Neural progenitor cell (in vitro differentiated cells): ENCODE measurements around the gene ROMO1. TPM values are rescaled to one million over a fixed set of nuclear protein-coding genes. Genes with fewer than 3 reads are reported as not detected.

Experiments
- DNase-seq: peaks from one replicate; pipeline ENCODE4 v3.0.0-alpha.2; 2016; ENCODE audit warnings: low spot score
- H2AFZ ChIP-seq: fragments of 200-600 bp; sonication (generic); replicated peaks from 2 replicates; pipeline ENCODE4 v1.6.1; 2016; ENCODE audit warnings: antibody characterized with exemption
- H3F3A ChIP-seq: fragments of 200-600 bp; sonication (generic); 2 replicates; pipeline ENCODE4 v1.6.1; 2016; ENCODE audit warnings: antibody characterized with exemption, low read depth
- H3K27ac ChIP-seq: fragments of 200-600 bp; sonication (generic); 2 replicates; pipeline ENCODE4 v1.5.1; 2016; ENCODE audit warnings: mild to moderate bottlenecking
- H3K27me3 ChIP-seq: fragments of 200-600 bp; sonication (generic); 2 replicates; pipeline ENCODE4 v1.6.1; 2016; ENCODE audit warnings: mild to moderate bottlenecking, moderate library complexity
- H3K36me3 ChIP-seq: fragments of 200-600 bp; sonication (generic); 2 replicates; pipeline ENCODE4 v1.5.1; 2016
- H3K4me1 ChIP-seq: fragments of 200-600 bp; sonication (generic); 2 replicates; pipeline ENCODE4 v1.6.1; 2016; ENCODE audit warnings: mixed run types
- H3K4me2 ChIP-seq: fragments of 200-600 bp; sonication (generic); 2 replicates; pipeline ENCODE4 v1.6.1; 2016
- H3K4me3 ChIP-seq: fragments of 200-600 bp; sonication (generic); 2 replicates; pipeline ENCODE4 v1.5.1; 2016
- H3K79me2 ChIP-seq: fragments of 200-600 bp; sonication (generic); 2 replicates; pipeline ENCODE4 v1.6.1; 2016; ENCODE audit warnings: low read depth
- H3K9ac ChIP-seq: fragments of 200-600 bp; sonication (generic); 2 replicates; pipeline ENCODE4 v1.6.1; 2016
- H3K9me3 ChIP-seq: fragments of 200-600 bp; sonication (generic); 2 replicates; pipeline ENCODE4 v1.5.1; 2016; ENCODE audit warnings: low read depth
- H4K20me1 ChIP-seq: fragments of 200-600 bp; sonication (generic); 2 replicates; pipeline ENCODE4 v1.6.1; 2016; ENCODE audit warnings: low read depth
- H3K27ac Mint-ChIP-seq: 3 replicates; pipeline ENCODE4 v1.8.0; 2021; ENCODE audit warnings: mixed read lengths
- H3K27me3 Mint-ChIP-seq: 2 replicates; pipeline ENCODE4 v1.8.0; 2022; ENCODE audit warnings: low read depth, mild to moderate bottlenecking, inconsistent platforms, moderate library complexity, mixed read lengths; ENCODE audit not compliant: insufficient read depth
- H3K36me3 Mint-ChIP-seq: 3 replicates; pipeline ENCODE4 v1.8.0; 2021; ENCODE audit warnings: mixed read lengths
- H3K4me1 Mint-ChIP-seq: 3 replicates; pipeline ENCODE4 v1.8.0; 2021; ENCODE audit warnings: mixed read lengths
- H3K4me3 Mint-ChIP-seq: 3 replicates; pipeline ENCODE4 v1.8.0; 2021; ENCODE audit warnings: mild to moderate bottlenecking, moderate library complexity, mixed read lengths
- H3K9me3 Mint-ChIP-seq: 3 replicates; pipeline ENCODE4 v1.8.0; 2020; ENCODE audit warnings: mixed read lengths
- EZH2 ChIP-seq: fragments of 200-600 bp; sonication (generic); IDR thresholded peaks from 2 replicates; pipeline ENCODE4 v1.6.1; 2017; ENCODE audit warnings: antibody characterized with exemption, mild to moderate bottlenecking, moderate library complexity
- EZH2phosphoT487 ChIP-seq: fragments of 200-600 bp; sonication (generic); IDR thresholded peaks from 2 replicates; pipeline ENCODE4 v1.6.1; 2017; ENCODE audit warnings: antibody characterized with exemption
- total RNA-seq: library from RNA; depleted of rRNA; stranded (reverse); fragments of >200 nt; gene quantifications from 2 replicates; pipeline ENCODE4 v1.2.3, GENCODE V29; 2015; ENCODE audit warnings: low replicate concordance
- TF ChIP-seq, protein P1 (sequence below): fragments of 200-600 bp; sonication (generic); IDR thresholded peaks from 2 replicates; pipeline ENCODE4 v1.5.1; 2017; ENCODE audit warnings: antibody characterized with exemption, mild to moderate bottlenecking

The ROMO1 gene
- total RNA-seq, 1 donor from 2014 or later, result 135 TPM

DNA sequence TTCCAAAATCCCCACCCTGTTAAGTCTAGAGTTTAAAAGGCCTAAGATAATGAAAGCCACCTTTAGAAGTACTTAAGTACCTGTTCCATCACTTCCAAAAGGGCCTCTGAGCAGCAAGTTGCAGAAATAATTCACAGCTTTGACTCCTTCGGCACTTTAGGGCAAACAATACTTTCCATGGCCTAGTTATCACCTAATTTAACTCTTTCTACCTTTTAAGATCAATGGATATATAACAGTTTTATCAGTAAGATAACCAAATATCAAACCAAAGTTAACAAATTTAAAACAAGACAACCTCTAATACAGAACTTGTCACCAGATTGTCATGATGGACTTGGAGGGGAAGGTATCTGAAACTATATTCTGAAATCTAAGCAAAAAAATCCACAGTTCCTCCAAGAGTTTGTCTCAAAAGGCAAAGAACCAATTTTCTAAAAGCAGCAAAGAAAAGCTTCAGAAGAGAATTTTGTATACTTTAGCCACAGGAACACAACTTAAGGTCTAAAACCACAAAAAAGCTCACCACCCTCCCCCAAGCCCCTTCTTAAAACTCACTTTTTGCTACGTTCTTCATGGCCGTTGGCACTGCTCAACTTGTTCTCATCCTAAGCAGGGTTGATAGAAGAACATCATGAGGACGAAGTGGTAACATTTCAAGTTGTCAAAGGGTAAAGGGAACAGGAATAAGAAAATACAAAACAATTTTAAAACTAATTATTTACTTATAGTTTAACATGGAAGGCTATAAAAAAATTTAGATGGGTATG, 39.4 kb downstream of the ROMO1 start:
- no peak overlapping the region for H3K27ac ChIP-seq
- H3K9me3 ChIP-seq, result no peaks in the 10 kb centered on the region
- no peak overlapping the region for H3K9ac ChIP-seq
- DNase-seq, result no peak
- H2AFZ ChIP-seq, result no peak overlapping the region
- peaks cover 50% of the 10 kb centered on the region for H3K36me3 ChIP-seq
- no peaks in the 10 kb centered on the region for H3K27me3 ChIP-seq
- peak overlapping the region; percentile 6 for H3K4me3 ChIP-seq
- H3K79me2 ChIP-seq, result peaks cover 91% of the 10 kb centered on the region
- peak overlapping the region; percentile 27 for H3K4me2 ChIP-seq
- H4K20me1 ChIP-seq, result peaks cover 78% of the 10 kb centered on the region
- peaks cover 3% of the 10 kb centered on the region for H3K27me3 Mint-ChIP-seq
- peaks cover 41% of the 10 kb centered on the region for H3K36me3 Mint-ChIP-seq
- no peak overlapping the region for H3K27ac Mint-ChIP-seq
- H3K4me1 ChIP-seq, result peaks cover 21% of the 10 kb centered on the region
- TF ChIP-seq EZH2 (no peak), EZH2phosphoT487 (no peak)
- TF ChIP-seq, protein P1, sequence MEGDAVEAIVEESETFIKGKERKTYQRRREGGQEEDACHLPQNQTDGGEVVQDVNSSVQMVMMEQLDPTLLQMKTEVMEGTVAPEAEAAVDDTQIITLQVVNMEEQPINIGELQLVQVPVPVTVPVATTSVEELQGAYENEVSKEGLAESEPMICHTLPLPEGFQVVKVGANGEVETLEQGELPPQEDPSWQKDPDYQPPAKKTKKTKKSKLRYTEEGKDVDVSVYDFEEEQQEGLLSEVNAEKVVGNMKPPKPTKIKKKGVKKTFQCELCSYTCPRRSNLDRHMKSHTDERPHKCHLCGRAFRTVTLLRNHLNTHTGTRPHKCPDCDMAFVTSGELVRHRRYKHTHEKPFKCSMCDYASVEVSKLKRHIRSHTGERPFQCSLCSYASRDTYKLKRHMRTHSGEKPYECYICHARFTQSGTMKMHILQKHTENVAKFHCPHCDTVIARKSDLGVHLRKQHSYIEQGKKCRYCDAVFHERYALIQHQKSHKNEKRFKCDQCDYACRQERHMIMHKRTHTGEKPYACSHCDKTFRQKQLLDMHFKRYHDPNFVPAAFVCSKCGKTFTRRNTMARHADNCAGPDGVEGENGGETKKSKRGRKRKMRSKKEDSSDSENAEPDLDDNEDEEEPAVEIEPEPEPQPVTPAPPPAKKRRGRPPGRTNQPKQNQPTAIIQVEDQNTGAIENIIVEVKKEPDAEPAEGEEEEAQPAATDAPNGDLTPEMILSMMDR, result no peak
- H3F3A ChIP-seq, result peaks cover 49% of the 10 kb centered on the region
- no peaks in the 10 kb centered on the region for H3K9me3 Mint-ChIP-seq
- no peak overlapping the region for H3K4me3 Mint-ChIP-seq
- H3K4me1 Mint-ChIP-seq, result peaks cover 30% of the 10 kb centered on the region

GRCh38 chr20:35739294-35740163, 40.3 kb downstream of the ROMO1 start:
- TF ChIP-seq EZH2phosphoT487, result no peak
- TF ChIP-seq, protein P1, result no peak
- no peak for TF ChIP-seq EZH2

DNA sequence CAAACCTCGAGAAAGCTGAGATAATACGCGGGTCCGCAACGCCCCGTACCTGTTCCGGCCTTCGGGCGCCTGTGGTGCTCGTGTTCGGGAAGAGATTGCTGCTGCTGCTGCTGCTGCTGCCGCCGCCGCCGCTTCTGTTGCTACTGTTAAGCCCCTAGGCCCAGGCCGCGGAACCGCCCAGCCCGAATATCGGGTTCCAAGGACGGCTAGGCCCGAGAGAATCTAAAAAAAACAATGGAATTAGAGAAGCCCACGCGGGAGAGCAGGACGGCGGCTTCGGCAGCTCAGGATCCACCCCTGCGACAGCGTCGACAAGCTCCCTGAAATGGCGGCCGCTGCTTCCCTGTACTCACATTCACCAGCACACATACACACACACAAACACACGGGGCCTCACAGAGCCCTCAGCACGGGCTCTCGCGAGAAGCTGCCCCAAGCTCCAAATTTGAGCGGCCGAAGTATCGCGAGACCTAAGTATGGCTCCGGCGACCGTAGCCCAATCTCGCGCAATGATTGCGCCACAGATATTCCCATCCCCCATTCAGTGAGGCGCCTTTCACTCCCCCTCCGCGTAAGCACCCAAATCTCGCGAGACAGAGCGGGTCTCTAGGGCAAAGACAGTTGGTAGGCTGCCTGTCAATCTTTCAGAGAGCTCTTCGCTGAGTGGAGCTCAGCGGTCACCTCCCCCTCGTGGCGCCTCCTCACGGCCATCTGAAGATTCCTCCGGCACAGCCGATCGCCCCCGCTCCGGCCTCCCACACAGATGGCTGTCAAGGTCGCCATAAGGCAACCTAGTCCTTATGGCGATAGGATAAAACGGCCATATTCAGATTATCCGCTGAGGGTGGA, 42.9 kb downstream of the ROMO1 start, which contains the start of gene RBM39:
Gene RBM39 (minus strand): TSS at position 369 of the 849 bp plus-strand sequence. CDS start 1,386 bp downstream, outside the sequence.
- peak within 1 kb of the TSS; percentile 97 for H3K4me2 ChIP-seq
- peaks cover 21% of the 10 kb centered on the region for H3K4me1 ChIP-seq
- Mint-ChIP-seq H3K9me3 (no peaks in the 10 kb centered on the region), H3K4me3 (peak within 1 kb of the TSS; percentile 95), H3K36me3 (peaks cover 25% of the 10 kb centered on the region), H3K4me1 (peaks cover 29% of the 10 kb centered on the region), H3K27ac (peak within 1 kb of the TSS; percentile 95), H3K27me3 (peaks cover 5% of the 10 kb centered on the region)
- TF ChIP-seq EZH2 (no peak), EZH2phosphoT487 (no peak)
- TF ChIP-seq, protein P1, result peak; percentile 52
- H3K27ac ChIP-seq, result peak within 1 kb of the TSS; percentile 98
- peaks cover 43% of the 10 kb centered on the region for H4K20me1 ChIP-seq
- H3K79me2 ChIP-seq, result peaks cover 56% of the 10 kb centered on the region
- H3F3A ChIP-seq, result peaks cover 26% of the 10 kb centered on the region
- H3K27me3 ChIP-seq, result no peaks in the 10 kb centered on the region
- peaks cover 26% of the 10 kb centered on the region for H3K36me3 ChIP-seq
- H3K4me3 ChIP-seq, result peak within 1 kb of the TSS; percentile 92
- H2AFZ ChIP-seq, result peak within 1 kb of the TSS; percentile 37
- H3K9me3 ChIP-seq, result no peaks in the 10 kb centered on the region
- DNase-seq, result peak; percentile 100
- H3K9ac ChIP-seq, result peak within 1 kb of the TSS; percentile 100

More at GRCh38 chr20:35739294-35740163, 40.3 kb downstream of the ROMO1 start:
- H3K79me2 ChIP-seq, result peaks cover 82% of the 10 kb centered on the region
- no peaks in the 10 kb centered on the region for H3K9me3 ChIP-seq
- peak overlapping the region; percentile 79 for H3K4me3 Mint-ChIP-seq
- peak overlapping the region; percentile 92 for H3K4me3 ChIP-seq
- peak; percentile 10 for DNase-seq
- H3K4me1 ChIP-seq, result peaks cover 21% of the 10 kb centered on the region
- H2AFZ ChIP-seq, result no peak overlapping the region
- H4K20me1 ChIP-seq, result peaks cover 69% of the 10 kb centered on the region
- no peak overlapping the region for H3K27ac Mint-ChIP-seq
- H3K9me3 Mint-ChIP-seq, result no peaks in the 10 kb centered on the region
- peaks cover 3% of the 10 kb centered on the region for H3K27me3 Mint-ChIP-seq
- H3F3A ChIP-seq, result peaks cover 42% of the 10 kb centered on the region
- peaks cover 41% of the 10 kb centered on the region for H3K36me3 ChIP-seq
- H3K36me3 Mint-ChIP-seq, result peaks cover 35% of the 10 kb centered on the region
- peak overlapping the region; percentile 97 for H3K4me2 ChIP-seq
- H3K27ac ChIP-seq, result no peak overlapping the region
- H3K27me3 ChIP-seq, result no peaks in the 10 kb centered on the region
- H3K9ac ChIP-seq, result no peak overlapping the region
- H3K4me1 Mint-ChIP-seq, result peaks cover 35% of the 10 kb centered on the region
